PC-9 (cell line): ENCODE measurements around the gene LAGE3. TPM values are rescaled to one million over a fixed set of nuclear protein-coding genes. Genes with fewer than 3 reads are reported as not detected.
A peak's percentile ranks its signal among the peaks of the same experiment; 100 is the strongest.

Source experiments
- BruUV-seq: library from RNA; stranded (reverse); fragments of 400-500 nt; replicated peaks from 2 replicates; lab custom pipeline; 2021; lab: Mats Ljungman, UMichigan
- CTCF ChIA-PET: fragments of 300-600 bp; sonication (Branson Sonifier 250); formaldehyde crosslinking; loops from one replicate; lab custom pipeline; 2022; ENCODE audit warnings: antibody characterized with exemption; lab: Charles Lee
- POLR2A ChIA-PET: fragments of 300-600 bp; sonication (Branson Sonifier 250); formaldehyde crosslinking; loops from one replicate; lab custom pipeline; 2022; ENCODE audit warnings: antibody characterized with exemption; ENCODE audit not compliant: unreplicated experiment; lab: Charles Lee
- DNase-seq, 2 experiments: peaks; one replicate each; pipeline versions ENCODE4 v3.0.0 to v3.0.0-alpha.2; 2015 to 2022; ENCODE audit warnings: mixed read lengths in 1 of 2
- H2AFZ ChIP-seq: fragments of 200-600 bp; sonication (generic); 2 replicates; pipeline ENCODE4 v1.8.1; 2017; ENCODE audit warnings: antibody characterized with exemption
- H3F3A ChIP-seq: fragments of 200-600 bp; sonication (generic); 2 replicates; pipeline ENCODE4 v1.8.1; 2017; ENCODE audit warnings: antibody characterized with exemption, mild to moderate bottlenecking, low read depth; ENCODE audit not compliant: insufficient read depth
- H3K27ac ChIP-seq: fragments of 200-600 bp; sonication (generic); 2 replicates; pipeline ENCODE4 v1.6.1; 2016; ENCODE audit warnings: mixed run types
- H3K27me3 ChIP-seq: fragments of 200-600 bp; sonication (generic); 2 replicates; pipeline ENCODE4 v1.6.1; 2016; ENCODE audit warnings: low read depth, mixed run types; ENCODE audit not compliant: insufficient read depth
- H3K36me3 ChIP-seq: fragments of 200-600 bp; sonication (generic); 2 replicates; pipeline ENCODE4 v1.6.1; 2016; ENCODE audit warnings: low read depth, mixed run types
- H3K4me1 ChIP-seq: fragments of 200-600 bp; sonication (generic); replicated peaks from 2 replicates; pipeline ENCODE4 v1.6.1; 2016; ENCODE audit warnings: mixed run types; ENCODE audit not compliant: insufficient read depth
- H3K4me2 ChIP-seq: fragments of 200-600 bp; sonication (generic); 2 replicates; pipeline ENCODE4 v1.6.1; 2017; ENCODE audit warnings: mixed run types
- H3K4me3 ChIP-seq: fragments of 200-600 bp; sonication (generic); 2 replicates; pipeline ENCODE4 v1.6.1; 2016; ENCODE audit warnings: mixed run types
- H3K79me2 ChIP-seq: fragments of 200-600 bp; sonication (generic); 2 replicates; pipeline ENCODE4 v1.6.1; 2017; ENCODE audit warnings: low read depth, mixed run types
- H3K9me2 ChIP-seq: fragments of 200-600 bp; sonication (generic); 2 replicates; pipeline ENCODE4 v1.8.1; 2017; ENCODE audit warnings: mild to moderate bottlenecking; ENCODE audit not compliant: insufficient read depth
- H3K9me3 ChIP-seq: fragments of 200-600 bp; sonication (generic); 2 replicates; pipeline ENCODE4 v1.8.1; 2016; ENCODE audit warnings: low read depth; ENCODE audit not compliant: insufficient read depth
- H4K20me1 ChIP-seq: fragments of 200-600 bp; sonication (generic); 2 replicates; pipeline ENCODE4 v1.8.1; 2017; ENCODE audit not compliant: insufficient read depth
- EZH2 ChIP-seq: fragments of 200-600 bp; sonication (generic); IDR thresholded peaks from 2 replicates; pipeline ENCODE4 v1.8.0; 2017; ENCODE audit warnings: antibody characterized with exemption, low read depth
- intact Hi-C: fragments of 100-400 bp; cut with micrococcal nuclease; formaldehyde crosslinking; loops from one replicate; pipeline ENCODE4 v1.10.0; 2022; ENCODE audit not compliant: unreplicated experiment
- total RNA-seq: library from RNA; stranded (reverse); gene quantifications from 2 replicates; pipeline ENCODE4 v1.2.3, GENCODE V29; 2021
- TF ChIP-seq, protein P1 (sequence below): fragments of 200-600 bp; sonication (generic); conservative IDR thresholded peaks from 2 replicates; pipeline ENCODE4 v1.6.1; 2017; ENCODE audit warnings: mixed run types, antibody characterized with exemption, mild to moderate bottlenecking, moderate library complexity

Gene LAGE3
- total RNA-seq, 1 experiment from 2014 or later = 63.9 TPM

DNA sequence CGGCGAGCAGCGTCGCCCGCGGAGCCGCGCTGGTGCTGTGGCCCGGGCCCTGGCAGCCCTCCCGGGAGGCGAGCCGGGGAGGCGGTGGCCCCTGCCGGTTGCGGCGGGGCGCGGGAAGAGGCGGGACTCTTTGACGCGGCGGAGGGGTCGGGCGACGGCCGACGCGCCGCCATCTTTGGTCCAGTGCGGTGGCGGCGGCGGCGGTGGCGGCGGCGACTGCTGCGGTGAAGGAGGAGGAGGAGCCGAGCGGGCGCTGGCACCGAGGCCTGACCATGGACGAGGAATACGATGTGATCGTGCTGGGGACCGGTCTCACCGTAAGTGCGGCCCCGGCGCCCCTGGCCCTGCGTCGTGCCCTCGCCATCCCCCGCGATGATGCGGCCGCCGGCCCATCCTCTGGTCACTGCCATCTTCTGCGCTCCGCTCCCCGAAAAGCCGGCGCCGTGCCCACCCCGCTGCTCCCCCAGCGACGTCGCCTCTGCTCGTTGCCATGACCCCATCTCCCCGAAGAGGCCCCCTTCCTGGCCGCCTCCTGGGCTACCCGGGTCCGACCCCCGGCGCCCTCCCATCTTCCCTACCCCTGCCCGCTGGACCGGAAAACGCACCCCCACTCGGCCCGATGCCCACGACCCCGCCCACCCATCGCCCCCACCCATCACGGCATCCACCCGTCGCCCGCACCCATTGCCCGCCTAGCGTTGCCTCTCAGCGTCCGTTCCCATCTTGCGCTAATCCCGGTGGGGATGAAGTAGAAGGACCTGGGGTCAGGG, 41.9 kb downstream of the LAGE3 start, which contains the start of gene GDI1:
Gene GDI1 (plus strand): TSS at position 172 of the 770 bp plus-strand sequence. CDS start 101 bp downstream, at position 273.
- no peaks in the 10 kb centered on the region for H4K20me1 ChIP-seq
- H3K4me3 ChIP-seq = peak within 1 kb of the TSS; percentile 56; the same call in 1 of the 2 replicates
- H3K4me2 ChIP-seq = peak within 1 kb of the TSS; percentile 86
- POLR2A ChIA-PET = no interaction called here
- peaks cover 15% of the 10 kb centered on the region for H3K79me2 ChIP-seq
- peak in 1 of 2 experiments; percentile 61 for DNase-seq
- H3F3A ChIP-seq = peaks cover 5% of the 10 kb centered on the region; the same call in 1 of the 2 replicates
- no peaks in the 10 kb centered on the region for H3K36me3 ChIP-seq
- no peaks in the 10 kb centered on the region for H3K9me2 ChIP-seq
- H3K9me3 ChIP-seq = no peaks in the 10 kb centered on the region
- peak within 1 kb of the TSS; percentile 70; the same call in 1 of the 2 replicates for H2AFZ ChIP-seq
- H3K4me1 ChIP-seq = peaks cover 7% of the 10 kb centered on the region; the same call in 1 of the 2 replicates
- intact Hi-C loops = no loop called here
- no peak within 1 kb of the TSS for H3K27ac ChIP-seq
- CTCF ChIA-PET = no interaction called here
- TF ChIP-seq, protein P1, sequence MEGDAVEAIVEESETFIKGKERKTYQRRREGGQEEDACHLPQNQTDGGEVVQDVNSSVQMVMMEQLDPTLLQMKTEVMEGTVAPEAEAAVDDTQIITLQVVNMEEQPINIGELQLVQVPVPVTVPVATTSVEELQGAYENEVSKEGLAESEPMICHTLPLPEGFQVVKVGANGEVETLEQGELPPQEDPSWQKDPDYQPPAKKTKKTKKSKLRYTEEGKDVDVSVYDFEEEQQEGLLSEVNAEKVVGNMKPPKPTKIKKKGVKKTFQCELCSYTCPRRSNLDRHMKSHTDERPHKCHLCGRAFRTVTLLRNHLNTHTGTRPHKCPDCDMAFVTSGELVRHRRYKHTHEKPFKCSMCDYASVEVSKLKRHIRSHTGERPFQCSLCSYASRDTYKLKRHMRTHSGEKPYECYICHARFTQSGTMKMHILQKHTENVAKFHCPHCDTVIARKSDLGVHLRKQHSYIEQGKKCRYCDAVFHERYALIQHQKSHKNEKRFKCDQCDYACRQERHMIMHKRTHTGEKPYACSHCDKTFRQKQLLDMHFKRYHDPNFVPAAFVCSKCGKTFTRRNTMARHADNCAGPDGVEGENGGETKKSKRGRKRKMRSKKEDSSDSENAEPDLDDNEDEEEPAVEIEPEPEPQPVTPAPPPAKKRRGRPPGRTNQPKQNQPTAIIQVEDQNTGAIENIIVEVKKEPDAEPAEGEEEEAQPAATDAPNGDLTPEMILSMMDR = no peak
- no peak for TF ChIP-seq EZH2
- no peaks in the 10 kb centered on the region for H3K27me3 ChIP-seq
- no TSS peak for BruUV-seq

DNA sequence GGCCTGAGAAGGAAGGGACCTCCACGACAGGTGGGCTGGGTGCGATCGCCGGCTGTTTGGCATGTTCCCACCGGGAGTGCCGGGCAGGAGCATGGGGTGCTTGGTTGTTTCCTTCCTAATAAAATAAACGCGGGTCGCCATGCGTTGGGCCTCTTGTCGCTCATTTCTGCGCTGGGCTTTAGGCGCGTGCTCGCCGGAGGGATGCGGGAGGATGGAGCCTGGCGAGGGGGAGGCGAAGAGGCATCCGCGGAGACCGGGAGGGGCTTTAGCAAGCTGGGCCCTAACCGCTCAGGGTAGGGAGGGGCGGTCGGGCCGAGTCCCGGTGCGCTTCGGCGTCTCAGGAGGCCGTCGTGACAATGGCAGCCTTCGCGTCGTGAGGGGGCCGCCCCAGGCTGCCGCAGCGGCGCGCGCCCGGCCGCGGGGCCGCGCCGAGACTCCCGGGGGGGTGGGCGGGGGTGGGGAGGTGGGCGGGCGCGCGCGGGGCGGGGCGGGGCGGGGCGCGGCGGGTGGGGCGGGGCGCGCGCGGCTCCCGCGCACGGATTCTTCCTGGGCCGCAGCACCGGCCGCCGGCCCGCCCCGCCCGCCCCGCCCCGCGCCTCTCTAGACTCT, 42.6 kb downstream of the LAGE3 start:
- CTCF ChIA-PET = no interaction called here
- Histone ChIP-seq H3K4me2 (no peak overlapping the region), H3K9me3 (no peaks in the 10 kb centered on the region), H4K20me1 (no peaks in the 10 kb centered on the region), H3K27ac (no peak overlapping the region), H3K79me2 (peaks cover 15% of the 10 kb centered on the region), H3K4me1 (peaks cover 7% of the 10 kb centered on the region; the same call in 1 of the 2 replicates), H3K36me3 (no peaks in the 10 kb centered on the region), H3K27me3 (no peaks in the 10 kb centered on the region), H3K4me3 (peak overlapping the region; percentile 56; the same call in 1 of the 2 replicates), H3K9me2 (no peaks in the 10 kb centered on the region), H3F3A (no peaks in the 10 kb centered on the region; the same call in 1 of the 2 replicates), H2AFZ (no peak overlapping the region)
- peak in 1 of 2 experiments; percentile 22 for DNase-seq
- TF ChIP-seq, protein P1 = no peak
- TF ChIP-seq EZH2 = no peak
- no TSS peak for BruUV-seq
- POLR2A ChIA-PET = no interaction called here
- intact Hi-C loops = no loop called here

DNA sequence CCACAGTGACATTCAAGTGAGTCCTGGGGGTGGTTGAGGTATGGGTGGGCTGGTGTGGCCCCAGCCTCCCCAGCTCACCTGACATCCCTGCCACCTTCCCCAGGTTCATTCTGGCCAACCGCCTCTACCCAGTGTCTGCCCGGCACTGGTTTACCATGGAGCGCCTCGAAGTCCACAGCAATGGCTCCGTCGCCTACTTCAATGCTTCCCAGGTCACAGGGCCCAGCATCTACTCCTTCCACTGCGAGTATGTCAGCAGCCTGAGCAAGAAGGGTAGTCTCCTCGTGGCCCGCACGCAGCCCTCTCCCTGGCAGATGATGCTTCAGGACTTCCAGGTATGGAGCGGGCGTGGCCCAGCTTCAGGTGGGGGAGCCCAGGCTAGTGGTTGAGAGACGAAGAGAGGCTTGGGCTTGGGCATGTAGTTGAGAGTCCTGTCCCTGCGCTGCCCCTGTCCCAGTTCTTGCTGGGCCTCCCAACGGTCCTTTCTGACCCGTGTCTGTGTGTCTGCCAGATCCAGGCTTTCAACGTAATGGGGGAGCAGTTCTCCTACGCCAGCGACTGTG, 43.8 kb downstream of the LAGE3 start:
- H3K4me1 ChIP-seq = peaks cover 7% of the 10 kb centered on the region; the same call in 1 of the 2 replicates
- H3K27me3 ChIP-seq = no peaks in the 10 kb centered on the region
- TF ChIP-seq, protein P1 = no peak
- no peak for TF ChIP-seq EZH2
- H3K4me3 ChIP-seq = no peak overlapping the region
- ChIA-PET POLR2A (no interaction called here), CTCF (no interaction called here)
- H3F3A ChIP-seq = no peaks in the 10 kb centered on the region; the same call in 1 of the 2 replicates
- no peaks in the 10 kb centered on the region for H3K9me3 ChIP-seq
- no peaks in the 10 kb centered on the region for H4K20me1 ChIP-seq
- no peaks in the 10 kb centered on the region for H3K36me3 ChIP-seq
- no peaks in the 10 kb centered on the region for H3K9me2 ChIP-seq
- H3K79me2 ChIP-seq = peaks cover 20% of the 10 kb centered on the region
- H2AFZ ChIP-seq = no peak overlapping the region
- BruUV-seq = no TSS peak
- no peak overlapping the region for H3K4me2 ChIP-seq
- no peak overlapping the region for H3K27ac ChIP-seq
- DNase-seq = no peak
- intact Hi-C loops = no loop called here
